ENCODE results near the gene UTP14C.

DNA sequence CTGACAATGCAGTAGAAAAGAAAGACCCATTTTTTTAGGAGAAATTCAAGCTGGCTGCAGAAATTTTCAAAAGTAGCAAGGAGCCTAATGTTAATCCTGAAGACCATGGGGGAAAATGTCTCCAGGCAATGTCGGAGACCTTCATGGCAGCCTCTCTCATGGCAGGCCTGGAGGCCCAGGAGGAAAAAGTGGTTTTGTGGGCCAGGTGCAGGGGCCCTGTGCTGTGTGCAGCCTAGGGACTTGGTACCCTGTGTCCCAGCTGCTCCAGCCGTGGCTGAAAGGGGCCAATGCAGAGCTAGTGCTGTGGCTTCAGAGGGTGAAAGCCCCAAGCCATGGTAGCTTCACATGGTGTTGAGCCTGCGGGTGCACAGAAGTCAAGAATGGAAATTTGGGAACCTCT is 8.2 kb upstream of the UTP14C start:
- TF ChIP-seq CTCF (conservative IDR thresholded peaks at IDR 0.05; ENCODE audit: low read depth in 2 of 2): no peak
- TF ChIP-seq EZH2 (IDR thresholded peaks at IDR 0.05; ENCODE audit: low read depth, unreplicated experiment): no peak
- TF ChIP-seq, protein P1, sequence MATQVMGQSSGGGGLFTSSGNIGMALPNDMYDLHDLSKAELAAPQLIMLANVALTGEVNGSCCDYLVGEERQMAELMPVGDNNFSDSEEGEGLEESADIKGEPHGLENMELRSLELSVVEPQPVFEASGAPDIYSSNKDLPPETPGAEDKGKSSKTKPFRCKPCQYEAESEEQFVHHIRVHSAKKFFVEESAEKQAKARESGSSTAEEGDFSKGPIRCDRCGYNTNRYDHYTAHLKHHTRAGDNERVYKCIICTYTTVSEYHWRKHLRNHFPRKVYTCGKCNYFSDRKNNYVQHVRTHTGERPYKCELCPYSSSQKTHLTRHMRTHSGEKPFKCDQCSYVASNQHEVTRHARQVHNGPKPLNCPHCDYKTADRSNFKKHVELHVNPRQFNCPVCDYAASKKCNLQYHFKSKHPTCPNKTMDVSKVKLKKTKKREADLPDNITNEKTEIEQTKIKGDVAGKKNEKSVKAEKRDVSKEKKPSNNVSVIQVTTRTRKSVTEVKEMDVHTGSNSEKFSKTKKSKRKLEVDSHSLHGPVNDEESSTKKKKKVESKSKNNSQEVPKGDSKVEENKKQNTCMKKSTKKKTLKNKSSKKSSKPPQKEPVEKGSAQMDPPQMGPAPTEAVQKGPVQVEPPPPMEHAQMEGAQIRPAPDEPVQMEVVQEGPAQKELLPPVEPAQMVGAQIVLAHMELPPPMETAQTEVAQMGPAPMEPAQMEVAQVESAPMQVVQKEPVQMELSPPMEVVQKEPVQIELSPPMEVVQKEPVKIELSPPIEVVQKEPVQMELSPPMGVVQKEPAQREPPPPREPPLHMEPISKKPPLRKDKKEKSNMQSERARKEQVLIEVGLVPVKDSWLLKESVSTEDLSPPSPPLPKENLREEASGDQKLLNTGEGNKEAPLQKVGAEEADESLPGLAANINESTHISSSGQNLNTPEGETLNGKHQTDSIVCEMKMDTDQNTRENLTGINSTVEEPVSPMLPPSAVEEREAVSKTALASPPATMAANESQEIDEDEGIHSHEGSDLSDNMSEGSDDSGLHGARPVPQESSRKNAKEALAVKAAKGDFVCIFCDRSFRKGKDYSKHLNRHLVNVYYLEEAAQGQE (IDR thresholded peaks at IDR 0.05; ENCODE audit: unreplicated experiment): no peak
- no peak for TF ChIP-seq JUNB (IDR thresholded peaks at IDR 0.05; ENCODE audit: unreplicated experiment)
- TF ChIP-seq POLR2AphosphoS5 (IDR thresholded peaks at IDR 0.05; ENCODE audit: low read depth): no peak
- no peak for TF ChIP-seq EZH2phosphoT487 (IDR thresholded peaks at IDR 0.05; ENCODE audit: unreplicated experiment)
- no peak for TF ChIP-seq ZNF462 (CRISPR knock-in tag; IDR thresholded peaks at IDR 0.05)
- TF ChIP-seq ZNF114 (CRISPR knock-in tag; IDR thresholded peaks at IDR 0.05): no peak
- TF ChIP-seq, protein P2, sequence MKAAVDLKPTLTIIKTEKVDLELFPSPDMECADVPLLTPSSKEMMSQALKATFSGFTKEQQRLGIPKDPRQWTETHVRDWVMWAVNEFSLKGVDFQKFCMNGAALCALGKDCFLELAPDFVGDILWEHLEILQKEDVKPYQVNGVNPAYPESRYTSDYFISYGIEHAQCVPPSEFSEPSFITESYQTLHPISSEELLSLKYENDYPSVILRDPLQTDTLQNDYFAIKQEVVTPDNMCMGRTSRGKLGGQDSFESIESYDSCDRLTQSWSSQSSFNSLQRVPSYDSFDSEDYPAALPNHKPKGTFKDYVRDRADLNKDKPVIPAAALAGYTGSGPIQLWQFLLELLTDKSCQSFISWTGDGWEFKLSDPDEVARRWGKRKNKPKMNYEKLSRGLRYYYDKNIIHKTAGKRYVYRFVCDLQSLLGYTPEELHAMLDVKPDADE (IDR thresholded peaks at IDR 0.05): no peak
- no peak for TF ChIP-seq CREB1 (CRISPR knock-in tag; IDR thresholded peaks at IDR 0.05; ENCODE audit: low read depth)
